ENCODE results near the gene ZNF775. TPM values are rescaled to one million over a fixed set of nuclear protein-coding genes. Genes with fewer than 3 reads are reported as not detected.
A peak's percentile ranks its signal among the peaks of the same experiment; 100 is the strongest.

ZNF775 gene
- total RNA-seq, 1 experiment from 2014 or later: 3.4 TPM

GRCh38 chr7:150380463-150380862 is 1.3 kb downstream of the ZNF775 start:
- H2AFZ ChIP-seq: no peak overlapping the region
- peak overlapping the region; percentile 88 for H3K4me2 ChIP-seq
- H3K27ac ChIP-seq: no peak overlapping the region
- no peak for DNase-seq
- no peaks in the 10 kb centered on the region for H3K9me2 ChIP-seq (ENCODE audit: insufficient read depth)
- POLR2A ChIA-PET (ENCODE audit: unreplicated experiment): interaction anchor here (0.5 to 0.7 kb wide), 2 partner anchors 57 to 624 kb away, joined by 3 to 6 read pairs; partner anchors contain the start of genes ACTR3C and LRRC61
- intact Hi-C loops (cut with micrococcal nuclease; ENCODE audit: unreplicated experiment): no loop called here
- BruUV-seq (replicated peaks): no TSS peak
- peaks cover 40% of the 10 kb centered on the region for H3F3A ChIP-seq (ENCODE audit: insufficient read depth, low read depth)
- H4K20me1 ChIP-seq (ENCODE audit: insufficient read depth): no peaks in the 10 kb centered on the region
- H3K79me2 ChIP-seq (ENCODE audit: low read depth): no peaks in the 10 kb centered on the region
- H3K36me3 ChIP-seq (ENCODE audit: low read depth): no peaks in the 10 kb centered on the region
- H3K9me3 ChIP-seq (ENCODE audit: insufficient read depth, low read depth): no peaks in the 10 kb centered on the region
- H3K4me1 ChIP-seq (replicated peaks; ENCODE audit: insufficient read depth): peaks cover 20% of the 10 kb centered on the region
- no peaks in the 10 kb centered on the region for H3K27me3 ChIP-seq (ENCODE audit: insufficient read depth, low read depth)
- TF ChIP-seq CTCF (conservative IDR thresholded peaks at IDR 0.05): no peak
- TF ChIP-seq EZH2 (IDR thresholded peaks at IDR 0.05; ENCODE audit: low read depth): no peak
- CTCF ChIA-PET: no interaction called here
- H3K4me3 ChIP-seq: peak overlapping the region; percentile 89; the same call in 1 of the 2 replicates

- CTCF ChIA-PET: no interaction called here
- Histone ChIP-seq H3K27ac (no peak overlapping the region), H3K9me2 (ENCODE audit: insufficient read depth) (no peaks in the 10 kb centered on the region), H3F3A (ENCODE audit: insufficient read depth, low read depth) (peaks cover 34% of the 10 kb centered on the region), H3K4me3 (no peak overlapping the region), H3K79me2 (ENCODE audit: low read depth) (no peaks in the 10 kb centered on the region), H4K20me1 (ENCODE audit: insufficient read depth) (no peaks in the 10 kb centered on the region), H3K27me3 (ENCODE audit: insufficient read depth, low read depth) (no peaks in the 10 kb centered on the region), H3K4me1 (replicated peaks; ENCODE audit: insufficient read depth) (peaks cover 20% of the 10 kb centered on the region), H2AFZ (no peak overlapping the region), H3K36me3 (ENCODE audit: low read depth) (no peaks in the 10 kb centered on the region), H3K9me3 (ENCODE audit: insufficient read depth, low read depth) (no peaks in the 10 kb centered on the region), H3K4me2 (no peak overlapping the region)
- intact Hi-C loops (cut with micrococcal nuclease; ENCODE audit: unreplicated experiment): no loop called here
- TF ChIP-seq CTCF (conservative IDR thresholded peaks at IDR 0.05): no peak
- TF ChIP-seq EZH2 (IDR thresholded peaks at IDR 0.05; ENCODE audit: low read depth): no peak
- POLR2A ChIA-PET (ENCODE audit: unreplicated experiment): no interaction called here
- no TSS peak for BruUV-seq (replicated peaks)
- DNase-seq: no peak
Observed at GRCh38 chr7:150381096-150381495, 2.0 kb downstream of the ZNF775 start.

GRCh38 chr7:150381785-150382122 is 2.6 kb downstream of the ZNF775 start:
- no peak overlapping the region for H3K4me2 ChIP-seq
- no peaks in the 10 kb centered on the region for H4K20me1 ChIP-seq (ENCODE audit: insufficient read depth)
- intact Hi-C loops (cut with micrococcal nuclease; ENCODE audit: unreplicated experiment): no loop called here
- H3K36me3 ChIP-seq (ENCODE audit: low read depth): no peaks in the 10 kb centered on the region
- ChIA-PET POLR2A (ENCODE audit: unreplicated experiment) (no interaction called here), CTCF (no interaction called here)
- no peaks in the 10 kb centered on the region for H3K9me3 ChIP-seq (ENCODE audit: insufficient read depth, low read depth)
- H3K4me3 ChIP-seq: no peak overlapping the region
- no peak overlapping the region for H3K27ac ChIP-seq
- H2AFZ ChIP-seq: no peak overlapping the region
- H3K9me2 ChIP-seq (ENCODE audit: insufficient read depth): no peaks in the 10 kb centered on the region
- H3F3A ChIP-seq (ENCODE audit: insufficient read depth, low read depth): peaks cover 27% of the 10 kb centered on the region
- H3K4me1 ChIP-seq (replicated peaks; ENCODE audit: insufficient read depth): peaks cover 20% of the 10 kb centered on the region
- H3K27me3 ChIP-seq (ENCODE audit: insufficient read depth, low read depth): no peaks in the 10 kb centered on the region
- H3K79me2 ChIP-seq (ENCODE audit: low read depth): no peaks in the 10 kb centered on the region
- no TSS peak for BruUV-seq (replicated peaks)
- DNase-seq: no peak
- TF ChIP-seq EZH2 (IDR thresholded peaks at IDR 0.05; ENCODE audit: low read depth) (no peak), CTCF (conservative IDR thresholded peaks at IDR 0.05) (no peak)
